Stimulated activated naive B cell treated with anti-CD40 and anti-IgM and Interleukin-4, amounts not matched to agents 10 μg/mL and 1 μg/mL and 100 μg/mL, for 72 hours (primary cell): ENCODE measurements around the gene AFG3L2.

Experiments
- ATAC-seq, 2 donors: fragments of 150-1000 bp; cut with Tn5 transposase; replicated peaks; 2 replicates each; pipeline ENCODE4 v1.10.0; 2021; ENCODE audit warnings: moderate library complexity in 1 of 2
- DNase-seq: peaks from one replicate; pipeline ENCODE4 v3.0.0; 2021
- H3K27ac Mint-ChIP-seq: one replicate; pipeline ENCODE4 v1.8.0; 2022; ENCODE audit warnings: mild to moderate bottlenecking, mixed read lengths
- H3K27me3 Mint-ChIP-seq, 2 donors: one replicate each; pipeline ENCODE4 v1.8.0; 2022; ENCODE audit warnings: mixed read lengths in 2 of 2
- H3K36me3 Mint-ChIP-seq, 2 donors: one replicate each; pipeline ENCODE4 v1.8.0; 2022; ENCODE audit warnings: mixed read lengths in 2 of 2, mild to moderate bottlenecking in 1 of 2
- H3K4me1 Mint-ChIP-seq, 2 donors: one replicate each; pipeline ENCODE4 v1.8.0; 2022; ENCODE audit warnings: mixed read lengths in 2 of 2, mild to moderate bottlenecking in 1 of 2
- H3K4me3 Mint-ChIP-seq, 2 donors: one replicate each; pipeline ENCODE4 v1.8.0; 2022; ENCODE audit warnings: mild to moderate bottlenecking in 2 of 2, mixed read lengths in 2 of 2, moderate library complexity in 1 of 2
- H3K9me3 Mint-ChIP-seq, 2 donors: one replicate each; pipeline ENCODE4 v1.8.0; 2022; ENCODE audit warnings: mixed read lengths in 2 of 2, mild to moderate bottlenecking in 1 of 2

Gene AFG3L2

GRCh38 chr18:12315490-12315889 is 61.5 kb downstream of the AFG3L2 start:
- ATAC-seq (peak; percentile 68 to 73), DNase-seq (no peak)
- Mint-ChIP-seq H3K4me1 (peaks cover 30 to 50% of the 10 kb centered on the region in 2 donors), H3K36me3 (peaks cover 20 to 34% of the 10 kb centered on the region in 2 donors), H3K27me3 (no peaks in the 10 kb centered on the region), H3K9me3 (no peaks in the 10 kb centered on the region), H3K4me3 (peak overlapping the region in 1 of 2 donors; percentile 14), H3K27ac (no peak overlapping the region)

GRCh38 chr18:12314591-12315305 is 62.3 kb downstream of the AFG3L2 start:
- H3K27ac Mint-ChIP-seq = no peak overlapping the region
- peak; percentile 30 to 40 for ATAC-seq
- DNase-seq = no peak
- H3K36me3 Mint-ChIP-seq = peaks cover 25 to 37% of the 10 kb centered on the region in 2 donors
- H3K4me3 Mint-ChIP-seq = no peak overlapping the region
- peaks cover 32 to 53% of the 10 kb centered on the region in 2 donors for H3K4me1 Mint-ChIP-seq
- no peaks in the 10 kb centered on the region for H3K27me3 Mint-ChIP-seq
- H3K9me3 Mint-ChIP-seq = no peaks in the 10 kb centered on the region

GRCh38 chr18:12313530-12314245 is 63.3 kb downstream of the AFG3L2 start:
- Mint-ChIP-seq H3K27ac (peak overlapping the region; percentile 47), H3K36me3 (peaks cover 27 to 38% of the 10 kb centered on the region in 2 donors), H3K9me3 (no peaks in the 10 kb centered on the region), H3K4me1 (peaks cover 36 to 58% of the 10 kb centered on the region in 2 donors), H3K27me3 (no peaks in the 10 kb centered on the region), H3K4me3 (no peak overlapping the region)
- DNase-seq (no peak), ATAC-seq (no peak)

GRCh38 chr18:12312976-12313375 is 64.1 kb downstream of the AFG3L2 start:
- Mint-ChIP-seq H3K4me3 (no peak overlapping the region), H3K27me3 (no peaks in the 10 kb centered on the region), H3K27ac (no peak overlapping the region), H3K9me3 (no peaks in the 10 kb centered on the region), H3K4me1 (peaks cover 31 to 52% of the 10 kb centered on the region in 2 donors), H3K36me3 (peaks cover 25 to 31% of the 10 kb centered on the region in 2 donors)
- DNase-seq = no peak
- ATAC-seq = no peak

GRCh38 chr18:12310762-12311161 is 66.3 kb downstream of the AFG3L2 start:
- H3K27me3 Mint-ChIP-seq = peaks cover 0 to 13% of the 10 kb centered on the region in 2 donors
- DNase-seq (no peak), ATAC-seq (no peak)
- peak overlapping the region in 1 of 2 donors; percentile 11 for H3K4me3 Mint-ChIP-seq
- H3K9me3 Mint-ChIP-seq = no peaks in the 10 kb centered on the region
- peak overlapping the region; percentile 9 for H3K27ac Mint-ChIP-seq
- peaks cover 27 to 51% of the 10 kb centered on the region in 2 donors for H3K4me1 Mint-ChIP-seq
- H3K36me3 Mint-ChIP-seq = peaks cover 21 to 24% of the 10 kb centered on the region in 2 donors

- peaks cover 24 to 45% of the 10 kb centered on the region in 2 donors for H3K4me1 Mint-ChIP-seq
Observed at GRCh38 chr18:12309683-12310198, 67.3 kb downstream of the AFG3L2 start.

GRCh38 chr18:12308386-12309100 is 68.5 kb downstream of the AFG3L2 start:
- peak; percentile 80 for ATAC-seq
- H3K27me3 Mint-ChIP-seq = peaks cover 9 to 28% of the 10 kb centered on the region in 2 donors
- H3K27ac Mint-ChIP-seq = peak overlapping the region; percentile 84

More at GRCh38 chr18:12309683-12310198, 67.3 kb downstream of the AFG3L2 start:
- Mint-ChIP-seq H3K36me3 (peaks cover 21 to 23% of the 10 kb centered on the region in 2 donors), H3K9me3 (no peaks in the 10 kb centered on the region), H3K27me3 (peaks cover under 1 to 22% of the 10 kb centered on the region in 2 donors), H3K27ac (peak overlapping the region; percentile 47), H3K4me3 (peak overlapping the region; percentile 61 to 87)
- DNase-seq (no peak), ATAC-seq (no peak)

GRCh38 chr18:12307701-12308385 is 69.2 kb downstream of the AFG3L2 start, which contains the start of gene TUBB6:
TSS of gene TUBB6 (plus strand) at chr18:12308241. CDS start at chr18:12308293, 52 bp downstream.
- DNase-seq (peak; percentile 55), ATAC-seq (peak; percentile 73 to 81)
- Mint-ChIP-seq H3K27ac (peak within 1 kb of the TSS; percentile 87), H3K36me3 (peaks cover 20 to 21% of the 10 kb centered on the region in 2 donors), H3K4me1 (peaks cover 17 to 31% of the 10 kb centered on the region in 2 donors), H3K27me3 (peaks cover 9 to 28% of the 10 kb centered on the region in 2 donors), H3K4me3 (peak within 1 kb of the TSS; percentile 86 to 87), H3K9me3 (no peaks in the 10 kb centered on the region)

More at GRCh38 chr18:12308386-12309100, 68.5 kb downstream of the AFG3L2 start:
- Mint-ChIP-seq H3K4me3 (peak overlapping the region; percentile 83 to 87), H3K36me3 (peaks cover 21 to 23% of the 10 kb centered on the region in 2 donors), H3K9me3 (no peaks in the 10 kb centered on the region), H3K4me1 (peaks cover 17 to 36% of the 10 kb centered on the region in 2 donors)
- peak; percentile 64 for DNase-seq

GRCh38 chr18:12306752-12307700 is 70.0 kb downstream of the AFG3L2 start:
- Mint-ChIP-seq H3K27me3 (peaks cover 9 to 28% of the 10 kb centered on the region in 2 donors), H3K27ac (peak overlapping the region; percentile 87), H3K36me3 (peaks cover 20 to 21% of the 10 kb centered on the region in 2 donors), H3K4me3 (peak overlapping the region; percentile 86 to 87), H3K9me3 (no peaks in the 10 kb centered on the region), H3K4me1 (peaks cover 17 to 31% of the 10 kb centered on the region in 2 donors)
- DNase-seq (no peak), ATAC-seq (peak; percentile 22 to 32)

- H3K27me3 Mint-ChIP-seq = peaks cover 13 to 28% of the 10 kb centered on the region in 2 donors
- H3K27ac Mint-ChIP-seq = no peak overlapping the region
Observed at GRCh38 chr18:12305930-12306629, 70.9 kb downstream of the AFG3L2 start.

GRCh38 chr18:12305211-12305610 is 71.8 kb downstream of the AFG3L2 start:
- no peak for DNase-seq
- H3K9me3 Mint-ChIP-seq = no peaks in the 10 kb centered on the region
- no peak overlapping the region for H3K4me3 Mint-ChIP-seq
- peaks cover 15 to 31% of the 10 kb centered on the region in 2 donors for H3K4me1 Mint-ChIP-seq
- H3K27me3 Mint-ChIP-seq = peaks cover 20 to 28% of the 10 kb centered on the region in 2 donors
- H3K36me3 Mint-ChIP-seq = peaks cover 7 to 8% of the 10 kb centered on the region in 2 donors
- H3K27ac Mint-ChIP-seq = no peak overlapping the region
- no peak for ATAC-seq

More at GRCh38 chr18:12305930-12306629, 70.9 kb downstream of the AFG3L2 start:
- peak overlapping the region in 1 of 2 donors; percentile 87 for H3K4me3 Mint-ChIP-seq
- DNase-seq (no peak), ATAC-seq (no peak)
- H3K9me3 Mint-ChIP-seq = no peaks in the 10 kb centered on the region
- peaks cover 17 to 31% of the 10 kb centered on the region in 2 donors for H3K4me1 Mint-ChIP-seq
- peaks cover 11 to 12% of the 10 kb centered on the region in 2 donors for H3K36me3 Mint-ChIP-seq
